ENCODE data around the gene PSMC6. TPM values are rescaled to one million over a fixed set of nuclear protein-coding genes. Genes with fewer than 3 reads are reported as not detected.

Gene PSMC6
- total and polyA plus RNA-seq, 2 of the 13 experiments (the other 11 are each of a cell fraction or from before 2014, with no cell fraction given), result 90.0 to 210 TPM

GRCh38 chr14:52729925-52730708 is 23.1 kb downstream of the PSMC6 start, which contains the start of gene STYX (continued):
- TF ChIP-seq NR2C2 (CRISPR knock-in tag; IDR thresholded peaks at IDR 0.05; ENCODE audit: borderline replicate concordance), result peak; percentile 37; the same call in 1 of the 2 replicates
- no peak for TF ChIP-seq ZBTB46 (CRISPR knock-in tag; IDR thresholded peaks at IDR 0.05; ENCODE audit: borderline replicate concordance)
- TF ChIP-seq FOXO4 (CRISPR knock-in tag; conservative IDR thresholded peaks at IDR 0.05), result no peak
- TF ChIP-seq RBFOX2 (IDR thresholded peaks at IDR 0.05; ENCODE audit: low read depth, low read length), result peak; percentile 86
- no peak for TF ChIP-seq PTBP1 (IDR thresholded peaks at IDR 0.05; ENCODE audit: low read depth, low read length, poor library complexity, severe bottlenecking)
- TF ChIP-seq MEF2D (CRISPR knock-in tag; IDR thresholded peaks at IDR 0.05), result 0 out of 2 replicates have a peak, but pooled peaks have one; percentile 52
- peak; percentile 32; the same call in 1 of the 2 replicates for TF ChIP-seq CTCF (CRISPR knock-in tag; IDR thresholded peaks at IDR 0.05)
- no peak for TF ChIP-seq SMAD1 (CRISPR knock-in tag; IDR thresholded peaks at IDR 0.05; ENCODE audit: borderline replicate concordance, low read depth)
- peak; percentile 31; the same call in 1 of the 2 replicates for TF ChIP-seq KDM5A (IDR thresholded peaks at IDR 0.05; ENCODE audit: borderline replicate concordance, low read length)
- peak; percentile 41; the same call in 1 of the 2 replicates for TF ChIP-seq ZNF546 (CRISPR knock-in tag; conservative IDR thresholded peaks at IDR 0.05)
- no peak for TF ChIP-seq ZNF432 (CRISPR knock-in tag; IDR thresholded peaks at IDR 0.05; ENCODE audit: borderline replicate concordance)
- TF ChIP-seq ZNF644 (CRISPR knock-in tag; IDR thresholded peaks at IDR 0.05; ENCODE audit: low read depth), result no peak
- no peak for TF ChIP-seq TRIM22 (IDR thresholded peaks at IDR 0.05)
- no peak for TF ChIP-seq ATF6 (CRISPR knock-in tag; conservative IDR thresholded peaks at IDR 0.05)
- TF ChIP-seq REXO4 (CRISPR knock-in tag; IDR thresholded peaks at IDR 0.05; ENCODE audit: borderline replicate concordance), result no peak
- no peak for TF ChIP-seq HNRNPUL1 (IDR thresholded peaks at IDR 0.05; ENCODE audit: low read depth, low read length)
- no peak for TF ChIP-seq FOXM1 (CRISPR knock-in tag; IDR thresholded peaks at IDR 0.05)
- no peak for TF ChIP-seq ZSCAN9 (CRISPR knock-in tag; IDR thresholded peaks at IDR 0.05; ENCODE audit: borderline replicate concordance)
- no peak for TF ChIP-seq ZNF30 (CRISPR knock-in tag; IDR thresholded peaks at IDR 0.05)
- no peak for TF ChIP-seq EHMT2 (IDR thresholded peaks at IDR 0.05; ENCODE audit: borderline replicate concordance, low read depth, low read length)
- TF ChIP-seq SMYD3 (CRISPR knock-in tag; IDR thresholded peaks at IDR 0.05), result no peak

All from HepG2 (cell line).